Thoracic aorta (tissue), 2 donors: ENCODE measurements around the gene CEACAM21. TPM values are rescaled to one million over a fixed set of nuclear protein-coding genes. Genes with fewer than 3 reads are reported as not detected.
"Not testable (repeated sequence)": the region's sequence is repeated elsewhere in the genome, so short reads cannot be mapped to it uniquely, and the experiment has no call there.

Experiments used
- ATAC-seq: fragments of 150-250 bp; one replicate; pipeline ENCODE4 v1.8.0; 2017; ENCODE audit warnings: low read depth; ENCODE audit not compliant: insufficient number of reproducible peaks, low FRiP score
- DNase-seq: peaks from one replicate; pipeline ENCODE4 v3.0.0-alpha.2; 2020; ENCODE audit warnings: low spot score
- H3K27ac ChIP-seq, 2 donors: fragments of 200-600 bp; sonication (generic); 1 replicate in 1 of 2; 2 replicates in 1 of 2; pipeline ENCODE4 v1.5.1; 2016; ENCODE audit warnings: mild to moderate bottlenecking in 2 of 2, moderate library complexity in 2 of 2
- H3K27me3 ChIP-seq: fragments of 200-600 bp; sonication (generic); replicated peaks from 2 replicates; pipeline ENCODE4 v1.6.0; 2016; ENCODE audit warnings: mild to moderate bottlenecking; ENCODE audit not compliant: insufficient read depth
- H3K36me3 ChIP-seq: fragments of 200-600 bp; sonication (generic); one replicate; pipeline ENCODE4 v1.5.1; 2016
- H3K4me1 ChIP-seq, 2 donors: fragments of 200-600 bp; sonication (generic); 1 replicate in 1 of 2; 2 replicates in 1 of 2; pipeline versions ENCODE4 v1.5.1 to v1.6.0; 2016; ENCODE audit warnings: low read depth in 2 of 2, mild to moderate bottlenecking in 1 of 2; ENCODE audit not compliant: control insufficient read depth in 1 of 2
- H3K4me3 ChIP-seq: fragments of 200-600 bp; sonication (generic); 2 replicates; pipeline ENCODE4 v1.5.1; 2016; ENCODE audit warnings: mild to moderate bottlenecking
- H3K9me3 ChIP-seq: fragments of 200-600 bp; sonication (generic); 2 replicates; pipeline ENCODE4 v1.5.1; 2016
- total RNA-seq, 2 donors: library from RNA; depleted of rRNA; stranded (reverse); fragments of >200 nt; gene quantifications; one replicate each; pipeline versions ENCODE4 v1.1.0 to v1.2.3, GENCODE V29; 2016
- TF ChIP-seq, protein P1 (sequence below): fragments of 200-600 bp; sonication (generic); IDR thresholded peaks from one replicate; pipeline ENCODE4 v1.5.1; 2019; ENCODE audit warnings: antibody characterized with exemption

Gene CEACAM21
- total RNA-seq, 2 donors from 2014 or later: 1.1 to 6.9 TPM

DNA sequence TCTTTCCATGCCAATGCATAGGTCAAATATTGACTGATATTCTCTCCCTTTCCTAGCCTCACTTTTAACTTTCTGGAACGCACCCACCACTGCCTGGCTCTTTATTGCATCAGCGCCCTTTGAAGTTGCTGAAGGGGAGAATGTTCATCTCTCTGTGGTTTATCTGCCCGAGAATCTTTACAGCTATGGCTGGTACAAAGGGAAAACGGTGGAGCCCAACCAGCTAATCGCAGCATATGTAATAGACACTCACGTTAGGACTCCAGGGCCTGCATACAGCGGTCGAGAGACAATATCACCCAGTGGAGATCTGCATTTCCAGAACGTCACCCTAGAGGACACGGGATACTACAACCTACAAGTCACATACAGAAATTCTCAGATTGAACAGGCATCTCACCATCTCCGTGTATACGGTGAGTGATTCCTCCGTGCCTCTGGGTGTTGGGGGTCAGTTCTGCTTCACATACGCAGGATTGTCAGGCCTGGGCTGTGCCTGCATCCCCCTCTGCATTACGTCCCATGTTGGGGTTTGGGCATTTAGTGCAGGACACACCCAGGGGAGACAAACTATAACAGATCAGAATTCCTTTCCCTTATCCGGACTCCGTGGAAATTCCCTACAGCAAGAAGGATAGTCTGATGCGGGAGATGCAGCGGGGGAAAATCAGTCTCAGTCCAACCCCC is 1.3 kb downstream of the CEACAM21 start:
- no peak for ATAC-seq
- no peaks in the 10 kb centered on the region for H3K4me1 ChIP-seq
- peaks cover under 1% of the 10 kb centered on the region for H3K9me3 ChIP-seq
- no peaks in the 10 kb centered on the region for H3K36me3 ChIP-seq
- no peak for DNase-seq
- no peak overlapping the region for H3K27ac ChIP-seq
- H3K27me3 ChIP-seq: no peaks in the 10 kb centered on the region
- H3K4me3 ChIP-seq: no peak overlapping the region
- TF ChIP-seq, protein P1, sequence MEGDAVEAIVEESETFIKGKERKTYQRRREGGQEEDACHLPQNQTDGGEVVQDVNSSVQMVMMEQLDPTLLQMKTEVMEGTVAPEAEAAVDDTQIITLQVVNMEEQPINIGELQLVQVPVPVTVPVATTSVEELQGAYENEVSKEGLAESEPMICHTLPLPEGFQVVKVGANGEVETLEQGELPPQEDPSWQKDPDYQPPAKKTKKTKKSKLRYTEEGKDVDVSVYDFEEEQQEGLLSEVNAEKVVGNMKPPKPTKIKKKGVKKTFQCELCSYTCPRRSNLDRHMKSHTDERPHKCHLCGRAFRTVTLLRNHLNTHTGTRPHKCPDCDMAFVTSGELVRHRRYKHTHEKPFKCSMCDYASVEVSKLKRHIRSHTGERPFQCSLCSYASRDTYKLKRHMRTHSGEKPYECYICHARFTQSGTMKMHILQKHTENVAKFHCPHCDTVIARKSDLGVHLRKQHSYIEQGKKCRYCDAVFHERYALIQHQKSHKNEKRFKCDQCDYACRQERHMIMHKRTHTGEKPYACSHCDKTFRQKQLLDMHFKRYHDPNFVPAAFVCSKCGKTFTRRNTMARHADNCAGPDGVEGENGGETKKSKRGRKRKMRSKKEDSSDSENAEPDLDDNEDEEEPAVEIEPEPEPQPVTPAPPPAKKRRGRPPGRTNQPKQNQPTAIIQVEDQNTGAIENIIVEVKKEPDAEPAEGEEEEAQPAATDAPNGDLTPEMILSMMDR: no peak

DNA sequence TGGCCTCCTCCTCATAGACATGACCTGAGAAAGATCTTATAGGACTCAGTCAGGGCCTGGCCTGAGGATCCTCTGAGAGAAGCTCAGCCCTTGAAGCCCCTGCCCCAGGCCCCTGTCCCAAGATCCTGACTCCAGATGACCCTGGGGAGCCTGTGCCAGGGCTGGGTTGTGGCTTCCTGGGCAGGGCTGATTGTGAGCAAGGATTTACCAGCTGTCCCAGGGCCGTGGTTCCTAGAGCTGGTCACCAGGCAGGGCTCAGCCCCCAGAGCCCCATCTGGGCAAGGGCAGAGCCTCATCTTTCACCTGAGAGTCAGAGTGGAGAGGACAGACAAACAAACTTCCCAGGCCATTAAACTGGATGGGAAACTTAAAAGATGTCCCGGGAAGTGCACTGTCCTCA is 1.9 kb downstream of the CEACAM21 start:
- TF ChIP-seq, protein P1: no peak
- Histone ChIP-seq H3K4me3 (no peak overlapping the region), H3K4me1 (no peaks in the 10 kb centered on the region), H3K27ac (no peak overlapping the region), H3K27me3 (no peaks in the 10 kb centered on the region), H3K9me3 (peaks cover 5% of the 10 kb centered on the region), H3K36me3 (no peaks in the 10 kb centered on the region)
- DNase-seq (no peak), ATAC-seq (no peak)

DNA sequence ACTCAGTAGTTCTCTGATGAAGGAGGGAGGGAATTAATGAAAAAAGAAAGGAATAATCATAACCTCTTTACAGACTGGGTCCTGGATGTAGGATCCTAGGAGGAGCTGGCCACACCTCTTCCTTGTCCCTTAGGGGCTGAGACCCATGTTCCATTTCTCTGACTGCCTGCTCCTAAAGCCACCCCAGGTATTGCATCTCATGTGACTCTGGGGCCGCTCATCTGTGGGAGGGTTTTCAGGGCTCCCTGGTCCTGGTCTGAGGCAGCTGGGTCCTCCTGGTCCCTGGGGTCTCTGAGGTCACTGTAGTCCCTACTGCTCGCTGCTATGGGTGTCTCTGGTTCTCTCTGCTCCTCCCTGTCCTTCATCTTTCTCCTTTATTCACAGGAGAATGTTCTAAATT is 2.9 kb downstream of the CEACAM21 start:
- peaks cover 5% of the 10 kb centered on the region for H3K9me3 ChIP-seq
- H3K27me3 ChIP-seq: no peaks in the 10 kb centered on the region
- DNase-seq (no peak), ATAC-seq (no peak)
- H3K27ac ChIP-seq: no peak overlapping the region
- TF ChIP-seq, protein P1: no peak
- H3K4me1 ChIP-seq: no peaks in the 10 kb centered on the region
- H3K4me3 ChIP-seq: no peak overlapping the region
- no peaks in the 10 kb centered on the region for H3K36me3 ChIP-seq

DNA sequence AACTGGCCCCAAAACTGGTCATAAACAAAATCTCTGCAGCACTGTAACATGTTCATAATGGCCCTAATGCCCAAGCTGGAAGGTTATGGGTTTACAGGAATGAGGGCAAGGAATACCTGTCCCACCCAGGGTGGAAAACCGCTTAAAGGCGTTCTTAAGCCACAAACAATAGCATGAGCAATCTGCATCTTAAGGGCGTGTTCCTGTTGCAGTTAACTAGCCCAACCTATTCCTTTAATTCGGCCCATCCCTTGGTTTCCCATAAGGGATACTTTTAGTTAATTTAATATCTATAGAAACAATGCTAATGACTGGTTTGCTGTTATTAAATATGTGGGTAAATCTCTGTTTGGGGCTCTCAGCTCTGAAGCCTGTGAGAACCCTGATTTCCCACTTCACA is 5.1 kb downstream of the CEACAM21 start:
- not testable (repeated sequence) for H3K9me3 ChIP-seq, H3K4me1 ChIP-seq, DNase-seq, H3K27me3 ChIP-seq, H3K4me3 ChIP-seq, ATAC-seq, H3K27ac ChIP-seq, H3K36me3 ChIP-seq

DNA sequence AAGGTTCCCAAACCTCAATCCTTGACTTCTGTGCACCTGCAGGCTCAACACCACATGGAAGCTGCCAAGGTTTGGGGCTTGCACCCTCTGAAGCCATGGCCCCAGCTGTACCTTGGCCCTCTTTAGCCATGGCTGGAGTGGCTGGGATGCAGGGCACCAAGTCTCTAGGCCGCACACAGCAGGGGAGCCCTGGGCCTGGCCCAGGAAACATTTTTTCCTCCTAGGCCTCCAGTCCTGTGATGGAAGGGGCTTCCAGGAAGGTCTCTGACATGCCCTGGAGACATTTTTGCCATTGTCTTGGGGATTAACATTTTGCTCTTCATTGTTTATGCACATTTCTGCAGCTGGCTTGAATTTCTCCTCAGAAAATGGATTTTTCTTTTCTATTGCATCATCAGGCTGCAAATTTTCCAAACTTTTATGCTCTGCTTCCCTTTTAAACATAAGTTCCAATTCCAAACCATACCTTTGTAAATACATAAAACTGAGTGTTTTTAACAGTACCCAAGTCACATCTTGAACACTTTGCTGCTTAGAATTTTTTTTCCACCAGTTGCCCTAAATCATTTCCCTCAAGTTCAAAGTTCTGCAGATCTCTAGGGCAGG is 6.7 kb downstream of the CEACAM21 start:
- ATAC-seq, H3K27me3 ChIP-seq: not testable (repeated sequence)

DNA sequence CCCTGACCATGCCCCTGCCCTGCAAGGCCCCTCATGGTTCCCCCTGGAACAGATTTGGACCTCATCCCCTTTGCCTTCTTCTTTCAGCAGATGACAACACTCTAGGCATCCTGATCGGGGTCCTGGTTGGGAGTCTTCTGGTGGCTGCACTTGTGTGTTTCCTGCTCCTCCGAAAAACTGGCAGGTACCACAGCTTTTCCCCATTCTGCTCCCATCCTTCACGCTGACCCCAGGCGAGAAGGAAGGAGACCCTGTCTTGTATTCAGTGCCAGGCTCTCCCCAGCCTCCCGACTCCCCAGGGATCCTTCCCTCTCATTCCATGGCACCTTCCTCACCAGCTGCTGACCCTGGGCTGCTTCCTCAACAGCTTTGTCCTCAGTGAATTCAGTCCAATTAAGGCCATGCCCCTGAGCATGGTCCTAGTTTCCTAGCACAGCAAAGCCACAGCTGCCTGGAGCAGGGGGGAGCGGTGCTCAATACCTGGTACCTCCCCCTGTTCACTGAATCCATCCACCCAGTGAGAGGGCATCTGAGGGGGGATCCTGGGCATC is 8.4 kb downstream of the CEACAM21 start:
- H3K36me3 ChIP-seq: no peaks in the 10 kb centered on the region
- no peak overlapping the region for H3K27ac ChIP-seq
- ATAC-seq (no peak), DNase-seq (no peak)
- H3K9me3 ChIP-seq: peaks cover 5% of the 10 kb centered on the region
- no peaks in the 10 kb centered on the region for H3K4me1 ChIP-seq
- TF ChIP-seq, protein P1: no peak
- no peak overlapping the region for H3K4me3 ChIP-seq
- H3K27me3 ChIP-seq: no peaks in the 10 kb centered on the region

More for the DNA sequence above, 6.7 kb downstream of the CEACAM21 start:
- H3K9me3 ChIP-seq, H3K4me3 ChIP-seq, H3K4me1 ChIP-seq, DNase-seq, H3K36me3 ChIP-seq, H3K27ac ChIP-seq: not testable (repeated sequence)
